Kidney capillary endothelial cell (primary cell): ENCODE measurements around the gene PCDHB14.
"Not testable (repeated sequence)": the region's sequence is repeated elsewhere in the genome, so short reads cannot be mapped to it uniquely, and the experiment has no call there.

Source experiments
- DNase-seq: peaks from one replicate; pipeline ENCODE4 v3.0.0-alpha.2; 2018; ENCODE audit warnings: low spot score

Gene PCDHB14

GRCh38 chr5:141210281-141210680, 12.9 kb upstream of the PCDHB14 start:
- DNase-seq = not testable (repeated sequence)

GRCh38 chr5:141210849-141211248, 12.3 kb upstream of the PCDHB14 start:
- not testable (repeated sequence) for DNase-seq

DNA sequence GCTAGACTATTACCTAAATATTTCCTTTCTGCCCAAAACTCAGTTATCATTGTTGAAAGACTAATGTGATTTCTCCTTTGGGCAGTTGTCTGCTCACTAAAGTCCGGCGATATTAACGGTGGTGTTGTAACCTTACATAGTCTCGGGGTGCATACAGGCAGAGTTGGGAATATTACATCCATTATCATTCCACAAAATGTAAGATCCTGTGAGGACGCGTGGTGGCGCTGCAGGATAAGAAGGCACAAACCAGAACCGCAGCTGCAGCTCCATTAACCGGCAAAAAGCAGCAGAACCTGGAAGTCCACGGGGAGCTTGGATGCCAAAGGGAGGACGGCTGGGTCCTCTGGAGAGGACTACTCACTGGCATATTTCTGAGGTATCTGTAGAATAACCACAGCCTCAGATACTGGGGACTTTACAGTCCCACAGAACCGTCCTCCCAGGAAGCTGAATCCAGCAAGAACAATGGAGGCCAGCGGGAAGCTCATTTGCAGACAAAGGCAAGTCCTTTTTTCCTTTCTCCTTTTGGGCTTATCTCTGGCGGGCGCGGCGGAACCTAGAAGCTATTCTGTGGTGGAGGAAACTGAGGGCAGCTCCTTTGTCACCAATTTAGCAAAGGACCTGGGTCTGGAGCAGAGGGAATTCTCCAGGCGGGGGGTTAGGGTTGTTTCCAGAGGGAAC, 9.3 kb upstream of the PCDHB14 start, which contains the start of gene PCDHB13:
TSS of gene PCDHB13 (plus strand) at position 264 of the 684 bp plus-strand sequence. CDS start at position 469, 205 bp downstream.
- DNase-seq = not testable (repeated sequence)

DNA sequence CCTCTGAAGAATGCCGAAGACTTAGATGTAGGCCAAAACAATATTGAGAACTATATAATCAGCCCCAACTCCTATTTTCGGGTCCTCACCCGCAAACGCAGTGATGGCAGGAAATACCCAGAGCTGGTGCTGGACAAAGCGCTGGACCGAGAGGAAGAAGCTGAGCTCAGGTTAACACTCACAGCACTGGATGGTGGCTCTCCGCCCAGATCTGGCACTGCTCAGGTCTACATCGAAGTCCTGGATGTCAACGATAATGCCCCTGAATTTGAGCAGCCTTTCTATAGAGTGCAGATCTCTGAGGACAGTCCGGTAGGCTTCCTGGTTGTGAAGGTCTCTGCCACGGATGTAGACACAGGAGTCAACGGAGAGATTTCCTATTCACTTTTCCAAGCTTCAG, 8.6 kb upstream of the PCDHB14 start:
- not testable (repeated sequence) for DNase-seq

- not testable (repeated sequence) for DNase-seq
These were observed 7.6 kb upstream of the PCDHB14 start for GRCh38 chr5:141215504-141215903.

DNA sequence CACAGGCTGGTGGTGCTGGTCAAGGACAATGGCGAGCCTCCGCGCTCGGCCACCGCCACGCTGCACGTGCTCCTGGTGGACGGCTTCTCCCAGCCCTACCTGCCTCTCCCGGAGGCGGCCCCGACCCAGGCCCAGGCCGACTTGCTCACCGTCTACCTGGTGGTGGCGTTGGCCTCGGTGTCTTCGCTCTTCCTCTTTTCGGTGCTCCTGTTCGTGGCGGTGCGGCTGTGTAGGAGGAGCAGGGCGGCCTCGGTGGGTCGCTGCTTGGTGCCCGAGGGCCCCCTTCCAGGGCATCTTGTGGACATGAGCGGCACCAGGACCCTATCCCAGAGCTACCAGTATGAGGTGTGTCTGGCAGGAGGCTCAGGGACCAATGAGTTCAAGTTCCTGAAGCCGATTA, 7.1 kb upstream of the PCDHB14 start:
- not testable (repeated sequence) for DNase-seq

- DNase-seq = not testable (repeated sequence)
These were observed 1.7 kb downstream of the PCDHB14 start for GRCh38 chr5:141224844-141225243.

DNA sequence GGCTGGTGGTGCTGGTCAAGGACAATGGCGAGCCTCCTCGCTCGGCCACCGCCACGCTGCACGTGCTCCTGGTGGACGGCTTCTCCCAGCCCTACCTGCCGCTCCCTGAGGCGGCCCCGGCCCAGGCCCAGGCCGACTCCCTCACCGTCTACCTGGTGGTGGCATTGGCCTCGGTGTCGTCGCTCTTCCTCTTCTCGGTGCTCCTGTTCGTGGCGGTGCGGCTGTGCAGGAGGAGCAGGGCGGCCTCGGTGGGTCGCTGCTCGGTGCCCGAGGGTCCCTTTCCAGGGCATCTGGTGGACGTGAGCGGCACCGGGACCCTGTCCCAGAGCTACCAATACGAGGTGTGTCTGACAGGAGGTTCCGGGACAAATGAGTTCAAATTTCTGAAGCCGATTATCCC, 2.3 kb downstream of the PCDHB14 start:
- DNase-seq = not testable (repeated sequence)

- DNase-seq = no peak
These were observed 11.0 kb downstream of the PCDHB14 start for GRCh38 chr5:141234109-141234667.

- DNase-seq = not testable (repeated sequence)
These were observed 12.8 kb downstream of the PCDHB14 start for GRCh38 chr5:141235922-141236321.

GRCh38 chr5:141236516-141237313, 13.6 kb downstream of the PCDHB14 start:
- no peak for DNase-seq

- no peak for DNase-seq
These were observed 18.4 kb downstream of the PCDHB14 start for GRCh38 chr5:141241496-141241895.

- DNase-seq = no peak
These were observed 22.1 kb downstream of the PCDHB14 start, which contains the start of gene PCDHB15 for GRCh38 chr5:141245250-141245717. TSS of gene PCDHB15 (plus strand) at chr5:141245395. CDS start at chr5:141245579, 184 bp downstream.

- DNase-seq = not testable (repeated sequence)
These were observed 23.8 kb downstream of the PCDHB14 start for GRCh38 chr5:141246971-141247370.

GRCh38 chr5:141247434-141247833, 24.3 kb downstream of the PCDHB14 start:
- not testable (repeated sequence) for DNase-seq

GRCh38 chr5:141250576-141250975, 27.4 kb downstream of the PCDHB14 start:
- DNase-seq = no peak

DNA sequence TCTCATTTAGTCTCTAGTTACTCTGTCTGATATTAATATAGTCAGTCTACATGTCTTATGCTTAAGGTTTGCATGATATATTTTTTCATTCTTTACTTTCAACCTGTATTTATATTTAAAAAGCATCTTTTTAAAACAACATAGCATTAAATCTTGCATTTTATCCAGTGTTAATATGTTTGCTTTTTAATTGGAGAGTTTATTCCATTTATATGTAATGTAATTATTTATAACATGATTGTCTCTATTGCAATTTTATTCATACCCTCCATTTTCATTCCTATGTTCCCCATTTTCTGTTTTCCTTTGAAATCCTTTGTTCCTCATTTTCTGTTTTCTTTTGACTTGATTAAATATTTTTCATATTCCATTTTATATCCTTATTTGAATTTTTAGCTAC, 35.3 kb downstream of the PCDHB14 start:
- DNase-seq = no peak

DNA sequence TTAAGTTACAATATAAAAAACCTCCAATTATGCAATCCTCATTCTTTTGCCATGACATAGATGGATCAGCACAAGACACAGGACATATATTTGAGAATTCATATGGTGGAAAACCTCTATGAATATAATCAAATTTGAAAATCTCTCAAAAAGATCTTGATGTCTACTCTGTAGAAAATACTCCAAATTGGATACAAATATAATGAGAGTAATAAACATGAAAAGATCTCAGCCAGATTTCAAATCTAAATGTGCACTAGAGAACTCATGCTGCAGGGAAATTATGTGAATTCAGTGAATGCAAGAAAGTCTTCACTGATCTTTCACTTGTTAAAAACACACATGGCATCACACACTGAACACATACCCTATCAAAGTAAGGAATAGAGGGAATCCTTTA, 35.8 kb downstream of the PCDHB14 start:
- no peak for DNase-seq

- DNase-seq = no peak
These were observed 37.5 kb downstream of the PCDHB14 start for GRCh38 chr5:141260458-141261237.

DNA sequence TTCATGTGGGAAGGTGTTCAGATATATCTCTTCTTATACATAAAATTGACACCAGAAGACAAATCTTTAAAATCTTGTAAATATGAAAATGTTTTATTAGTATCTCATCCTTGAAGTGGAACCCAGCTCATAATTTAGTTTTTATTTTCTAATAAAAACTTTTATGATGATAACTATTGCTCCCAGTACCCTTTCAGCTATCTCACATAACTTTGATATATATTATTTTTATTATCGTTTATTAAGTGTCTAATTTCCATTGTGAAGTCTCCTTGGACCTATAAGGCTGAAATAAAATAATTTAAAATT, 38.0 kb downstream of the PCDHB14 start:
- no peak for DNase-seq

DNA sequence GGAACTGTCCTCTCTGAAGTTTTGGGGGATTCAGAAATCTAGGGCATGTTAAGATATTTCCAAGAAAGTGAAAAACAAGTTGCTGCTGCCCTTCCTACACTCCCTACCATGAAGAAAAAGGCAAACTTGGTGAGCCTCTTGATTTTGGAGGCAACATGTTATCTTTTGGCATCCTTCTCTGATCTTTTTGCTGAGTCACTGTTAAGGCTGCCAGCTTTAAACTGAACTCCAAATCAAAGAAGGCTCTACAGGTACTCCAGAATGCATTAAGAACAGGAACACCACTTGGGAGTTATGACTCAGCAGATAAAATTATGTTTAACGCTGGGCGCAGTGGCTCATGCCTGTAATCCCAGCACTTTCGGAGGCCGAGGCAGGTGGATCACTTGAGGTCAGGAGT, 46.1 kb downstream of the PCDHB14 start:
- DNase-seq = no peak

DNA sequence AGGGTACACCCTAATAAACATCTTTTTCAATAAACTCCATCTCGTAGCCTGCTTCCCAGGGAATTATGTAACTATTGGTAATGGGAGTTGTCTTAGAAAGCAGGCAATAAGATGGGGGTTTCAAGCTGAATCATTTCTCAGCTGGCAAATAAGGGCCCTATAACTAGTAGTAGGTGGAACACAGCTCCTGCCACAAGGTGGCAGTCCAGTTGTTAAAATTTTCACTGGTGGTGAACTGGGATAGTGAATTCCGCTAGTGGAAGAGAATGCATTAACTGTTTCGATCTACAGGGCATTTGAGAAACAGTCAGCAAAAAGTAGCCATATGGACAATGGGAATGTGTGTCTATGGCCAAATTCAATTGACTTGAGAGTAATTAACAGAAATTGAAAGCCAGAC, 49.8 kb downstream of the PCDHB14 start:
- DNase-seq = no peak
